PC-3 (cell line): ENCODE measurements around the gene METTL27. TPM values are rescaled to one million over a fixed set of nuclear protein-coding genes. Genes with fewer than 3 reads are reported as not detected.

Source experiments
- ATAC-seq: fragments of 200-7000 bp; cut with Tn5 transposase; 2 replicates; pipeline ENCODE4 v1.9.1; 2020; ENCODE audit warnings: mild to moderate bottlenecking, moderate library complexity
- Bru-seq: library from RNA; stranded (reverse); fragments of 400-500 nt; gene quantifications from one replicate; lab custom pipeline; 2021; lab: Mats Ljungman, UMichigan
- BruChase-seq, 2 experiments: library from RNA; stranded (reverse); fragments of 400-500 nt; gene quantifications; one replicate each; lab custom pipeline; 2021; lab: Mats Ljungman, UMichigan
- BruUV-seq: library from RNA; stranded (reverse); fragments of 400-500 nt; replicated peaks from 2 replicates; lab custom pipeline; 2021; lab: Mats Ljungman, UMichigan
- CTCF ChIA-PET: fragments of 300-600 bp; sonication (Branson Sonifier 250); formaldehyde crosslinking; loops from one replicate; lab custom pipeline; 2022; ENCODE audit warnings: antibody characterized with exemption; lab: Charles Lee
- POLR2A ChIA-PET: fragments of 300-600 bp; sonication (Branson Sonifier 250); formaldehyde crosslinking; loops from one replicate; lab custom pipeline; 2022; ENCODE audit warnings: antibody characterized with exemption; ENCODE audit not compliant: unreplicated experiment; lab: Charles Lee
- DNase-seq: peaks from one replicate; pipeline ENCODE4 v3.0.0-alpha.2; 2015
- H2AFZ ChIP-seq: fragments of 300-600 bp; sonication (generic); 2 replicates; pipeline ENCODE4 v1.6.0; 2016; ENCODE audit warnings: antibody characterized with exemption, low read length
- H3F3A ChIP-seq: fragments of 300-600 bp; sonication (generic); one replicate; pipeline ENCODE4 v1.6.0; 2017; ENCODE audit warnings: antibody characterized with exemption, low read length, control low read depth, mild to moderate bottlenecking; ENCODE audit not compliant: unreplicated experiment
- H3K27ac ChIP-seq: fragments of 300-600 bp; sonication (generic); 2 replicates; pipeline ENCODE4 v1.5.1; 2016; ENCODE audit warnings: mild to moderate bottlenecking, low read length
- H3K27me3 ChIP-seq: fragments of 300-600 bp; sonication (generic); 2 replicates; pipeline ENCODE4 v1.6.1; 2016; ENCODE audit warnings: low read length, mixed read lengths
- H3K36me3 ChIP-seq: fragments of 300-600 bp; sonication (generic); 2 replicates; pipeline ENCODE4 v1.6.1; 2016; ENCODE audit warnings: low read depth, mixed run types, low read length, mixed read lengths
- H3K4me1 ChIP-seq: fragments of 300-600 bp; sonication (generic); 2 replicates; pipeline ENCODE4 v1.5.1; 2016; ENCODE audit warnings: low read length; ENCODE audit not compliant: insufficient read depth
- H3K4me2 ChIP-seq: fragments of 300-600 bp; sonication (generic); 2 replicates; pipeline ENCODE4 v1.6.0; 2016; ENCODE audit warnings: low read length
- H3K4me3 ChIP-seq: fragments of 300-600 bp; sonication (generic); 2 replicates; pipeline ENCODE4 v1.5.1; 2016; ENCODE audit warnings: mild to moderate bottlenecking, low read length, mixed read lengths
- H3K79me2 ChIP-seq: fragments of 300-600 bp; sonication (generic); 2 replicates; pipeline ENCODE4 v1.6.1; 2017; ENCODE audit warnings: low read length, mixed read lengths
- H3K9ac ChIP-seq: fragments of 300-600 bp; sonication (generic); 2 replicates; pipeline ENCODE4 v1.6.0; 2016; ENCODE audit warnings: mild to moderate bottlenecking, low read length
- H3K9me2 ChIP-seq: fragments of 300-600 bp; sonication (generic); replicated peaks from 2 replicates; pipeline ENCODE4 v1.6.1; 2016; ENCODE audit warnings: mixed run types, low read length, mixed read lengths
- H3K9me3 ChIP-seq: fragments of 300-600 bp; sonication (generic); 2 replicates; pipeline ENCODE4 v1.6.1; 2016; ENCODE audit warnings: low read length, mixed read lengths
- H4K20me1 ChIP-seq: fragments of 300-600 bp; sonication (generic); 2 replicates; pipeline ENCODE4 v1.6.1; 2016; ENCODE audit warnings: low read length, mixed read lengths
- CTCF ChIP-seq: fragments of 300-600 bp; sonication (generic); conservative IDR thresholded peaks from 2 replicates; pipeline ENCODE4 v1.5.1; 2017; ENCODE audit warnings: antibody characterized with exemption, low read depth, mild to moderate bottlenecking, low read length
- EZH2 ChIP-seq: fragments of 300-600 bp; sonication (generic); IDR thresholded peaks from one replicate; pipeline ENCODE4 v1.6.1; 2017; ENCODE audit warnings: antibody characterized with exemption, mild to moderate bottlenecking, low read length; ENCODE audit not compliant: unreplicated experiment
- EZH2phosphoT487 ChIP-seq: fragments of 300-600 bp; sonication (generic); IDR thresholded peaks from 2 replicates; pipeline ENCODE4 v1.6.1; 2018; ENCODE audit warnings: mild to moderate bottlenecking, antibody characterized with exemption, low read length, borderline replicate concordance
- intact Hi-C: fragments of 100-400 bp; cut with micrococcal nuclease; formaldehyde crosslinking; loops from 2 replicates; pipeline ENCODE4 v1.9.0; 2023
- long read RNA-seq: library from polyadenylated mRNA; unstranded; transcript quantifications from one replicate; pipeline ENCODE4 v2.0.0, GENCODE V29; 2021; ENCODE audit not compliant: unreplicated experiment
- total RNA-seq: library from RNA; depleted of rRNA; stranded (reverse); fragments of >200 nt; gene quantifications from 2 replicates; pipeline ENCODE4 v1.2.3, GENCODE V29; 2014; rRNA removed

Gene METTL27, protein sequence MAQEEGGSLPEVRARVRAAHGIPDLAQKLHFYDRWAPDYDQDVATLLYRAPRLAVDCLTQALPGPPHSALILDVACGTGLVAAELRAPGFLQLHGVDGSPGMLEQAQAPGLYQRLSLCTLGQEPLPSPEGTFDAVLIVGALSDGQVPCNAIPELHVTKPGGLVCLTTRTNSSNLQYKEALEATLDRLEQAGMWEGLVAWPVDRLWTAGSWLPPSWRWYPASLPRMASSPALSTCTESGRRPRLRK
- total RNA-seq = 0.35 and 3.3 TPM in 2 replicates
- Bru-seq, nascent RNA = percentile 62 among the genes with signal in this experiment
- percentile 40 among the genes with signal in this experiment for BruChase-seq, experiment 1, labeled RNA remaining after a 6-hour chase
- BruChase-seq, experiment 2, labeled RNA remaining after a 2-hour chase = percentile 42 among the genes with signal in this experiment
- long read RNA-seq, partial matches to known transcripts = 0 of 7 reads
- long read RNA-seq, other reads (novel, unspliced or antisense) = 5 of 7 reads

- intact Hi-C loops = no loop called here
- TF ChIP-seq CTCF (no peak), EZH2 (no peak), EZH2phosphoT487 (no peak)
- Histone ChIP-seq H3K4me2 (peak within 1 kb of the TSS; percentile 100), H3K36me3 (no peaks in the 10 kb centered on the region), H3K4me1 (peaks cover 13% of the 10 kb centered on the region; the same call in 1 of the 2 replicates), H3K27me3 (no peaks in the 10 kb centered on the region), H3K27ac (0 out of 2 replicates have a peak within 1 kb of the TSS, but pooled peaks have one; percentile 13), H3K9me3 (no peaks in the 10 kb centered on the region), H3K9ac (peak within 1 kb of the TSS; percentile 83), H3K79me2 (0 out of 2 replicates have a peak, but pooled peaks cover 7% of the 10 kb centered on the region), H2AFZ (peak within 1 kb of the TSS; percentile 96), H3F3A (no peaks in the 10 kb centered on the region), H3K4me3 (peak within 1 kb of the TSS; percentile 92), H3K9me2 (no peaks in the 10 kb centered on the region), H4K20me1 (no peaks in the 10 kb centered on the region)
- CTCF ChIA-PET = interaction anchor here (0.5 to 1.0 kb wide), 8 partner anchors 8 to 230 kb away, joined by 3 to 13 read pairs (median 4); no protein-coding TSS in a partner anchor
- DNase-seq (peak; percentile 91), ATAC-seq (peak; percentile 94)
- BruUV-seq = TSS peak; percentile 83
- POLR2A ChIA-PET = interaction anchor here (0.5 to 1.4 kb wide), 11 partner anchors 8 to 761 kb away, joined by 3 to 64 read pairs (median 4); partner anchors contain the start of gene CLDN4
These were observed at the start of gene METTL27 for GRCh38 chr7:73842067-73842976. TSS of gene METTL27 (minus strand) at chr7:73842516. CDS start at chr7:73842140, 376 bp downstream.

- no peaks in the 10 kb centered on the region for H3K9me2 ChIP-seq
- intact Hi-C loops = no loop called here
- no peak for DNase-seq
- no peaks in the 10 kb centered on the region for H3F3A ChIP-seq
- H3K4me2 ChIP-seq = no peak overlapping the region
- H3K9ac ChIP-seq = no peak overlapping the region
- H3K27me3 ChIP-seq = no peaks in the 10 kb centered on the region
- ChIA-PET POLR2A (interaction anchor here (0.6 kb wide), 1 partner anchor 8 kb away, joined by 4 read pairs; no protein-coding TSS in a partner anchor), CTCF (interaction anchor here (0.6 kb wide), 1 partner anchor 62 kb away, joined by 4 read pairs; no protein-coding TSS in a partner anchor)
- H3K4me3 ChIP-seq = no peak overlapping the region
- peak; percentile 21; the same call in 1 of the 2 replicates for TF ChIP-seq CTCF
- no peak for TF ChIP-seq EZH2phosphoT487
- no peak for TF ChIP-seq EZH2
- H4K20me1 ChIP-seq = no peaks in the 10 kb centered on the region
- H3K27ac ChIP-seq = no peak overlapping the region
- H3K79me2 ChIP-seq = no peaks in the 10 kb centered on the region
- H2AFZ ChIP-seq = no peak overlapping the region
- no peaks in the 10 kb centered on the region for H3K36me3 ChIP-seq
- H3K4me1 ChIP-seq = peaks cover 10% of the 10 kb centered on the region
- no TSS peak for BruUV-seq
- no peak for ATAC-seq
- H3K9me3 ChIP-seq = no peaks in the 10 kb centered on the region
These were observed 49.0 kb upstream of the METTL27 start for GRCh38 chr7:73891178-73891885.
